CD4-positive, alpha-beta T cell (primary cell): Measurements from ENCODE around the gene TBX4. TPM values are rescaled to one million over a fixed set of nuclear protein-coding genes. Genes with fewer than 3 reads are reported as not detected.
"Not testable (repeated sequence)": the region's sequence is repeated elsewhere in the genome, so short reads cannot be mapped to it uniquely, and the experiment has no call there.

Experiments used
- ATAC-seq: fragments of 200-7000 bp; cut with Tn5 transposase; one replicate; pipeline ENCODE4 v1.10.0; 2022; ENCODE audit warnings: mild to moderate bottlenecking; ENCODE audit not compliant: poor library complexity
- CTCF ChIA-PET: fragments of 350-600 bp; sonication (Branson Sonifier 250); formaldehyde crosslinking; loops from one replicate; lab custom pipeline; 2021; ENCODE audit warnings: antibody characterized with exemption, inconsistent platforms; lab: Charles Lee
- POLR2A ChIA-PET: fragments of 350-600 bp; sonication (Branson Sonifier 250); formaldehyde crosslinking; loops from one replicate; lab custom pipeline; 2021; ENCODE audit warnings: antibody characterized with exemption, inconsistent platforms; lab: Charles Lee
- DNase-seq, 14 experiments: peaks; one replicate each; pipeline ENCODE4 v3.0.0-alpha.2; 2013 to 2020; ENCODE audit warnings: mixed read lengths in 2 of 14
- H3K27ac ChIP-seq, 2 donors: one replicate each; pipeline versions ENCODE4 v1.5.1 to v1.7.0; 2013; ENCODE audit warnings: low read length in 2 of 2, low read depth in 1 of 2, mild to moderate bottlenecking in 1 of 2
- H3K27me3 ChIP-seq, 2 experiments: 1 replicate in 1 of 2; 2 replicates in 1 of 2; pipeline versions ENCODE4 v1.6.1 to v1.7.0; 2013; ENCODE audit warnings: low read length in 2 of 2, control low read depth in 1 of 2, mild to moderate bottlenecking in 1 of 2, moderate library complexity in 1 of 2; ENCODE audit not compliant: insufficient read depth in 2 of 2, control insufficient read depth in 1 of 2
- H3K36me3 ChIP-seq: one replicate; pipeline ENCODE4 v1.6.1; 2013; ENCODE audit warnings: low read length, control low read depth; ENCODE audit not compliant: insufficient read depth
- H3K4me1 ChIP-seq: one replicate; pipeline ENCODE4 v1.6.1; 2013; ENCODE audit warnings: low read length, control low read depth; ENCODE audit not compliant: insufficient read depth
- H3K4me3 ChIP-seq: one replicate; pipeline ENCODE4 v1.5.1; 2013; ENCODE audit warnings: mild to moderate bottlenecking, low read length, moderate library complexity
- H3K9me3 ChIP-seq, 2 experiments: 1 replicate in 1 of 2; 2 replicates in 1 of 2; pipeline versions ENCODE4 v1.6.1 to v1.7.0; 2013; ENCODE audit warnings: low read length in 2 of 2, mild to moderate bottlenecking in 2 of 2, control low read depth in 1 of 2, moderate library complexity in 1 of 2; ENCODE audit not compliant: control insufficient read depth in 1 of 2, insufficient read depth in 1 of 2
- H3K27ac Mint-ChIP-seq: one replicate; pipeline ENCODE4 v1.8.0; 2020; ENCODE audit warnings: mixed read lengths
- H3K27me3 Mint-ChIP-seq: one replicate; pipeline ENCODE4 v1.8.0; 2021; ENCODE audit warnings: mixed read lengths
- H3K36me3 Mint-ChIP-seq: one replicate; pipeline ENCODE4 v1.8.0; 2021; ENCODE audit warnings: low read depth, mixed read lengths
- H3K4me1 Mint-ChIP-seq: one replicate; pipeline ENCODE4 v1.8.0; 2021; ENCODE audit warnings: low read depth, mixed read lengths
- H3K4me3 Mint-ChIP-seq: one replicate; pipeline ENCODE4 v1.8.0; 2020; ENCODE audit warnings: mild to moderate bottlenecking, mixed read lengths
- H3K9me3 Mint-ChIP-seq: one replicate; pipeline ENCODE4 v1.8.0; 2020; ENCODE audit warnings: mixed read lengths
- CTCF ChIP-seq: fragments of 200-600 bp; IDR thresholded peaks from one replicate; pipeline ENCODE4 v1.8.0; 2022; ENCODE audit warnings: antibody characterized with exemption, mild to moderate bottlenecking
- intact Hi-C, 2 experiments: fragments of 100-400 bp; cut with DNase I in 1 of 2; cut with micrococcal nuclease in 1 of 2; formaldehyde crosslinking; loops; one replicate each; pipeline versions ENCODE4 v1.15.1 to v1.9.0; 2023 to 2025; cut with DNase I, micrococcal nuclease
- total RNA-seq, 174 experiments: library from RNA in 2 of 174; stranded (reverse) in 2 of 174; gene quantifications; one replicate each; pipeline ENCODE4 v1.2.3 and lab custom pipeline; 2021 to 2026

The TBX4 gene
- total RNA-seq, 2 experiments from 2014 or later, result not detected

DNA sequence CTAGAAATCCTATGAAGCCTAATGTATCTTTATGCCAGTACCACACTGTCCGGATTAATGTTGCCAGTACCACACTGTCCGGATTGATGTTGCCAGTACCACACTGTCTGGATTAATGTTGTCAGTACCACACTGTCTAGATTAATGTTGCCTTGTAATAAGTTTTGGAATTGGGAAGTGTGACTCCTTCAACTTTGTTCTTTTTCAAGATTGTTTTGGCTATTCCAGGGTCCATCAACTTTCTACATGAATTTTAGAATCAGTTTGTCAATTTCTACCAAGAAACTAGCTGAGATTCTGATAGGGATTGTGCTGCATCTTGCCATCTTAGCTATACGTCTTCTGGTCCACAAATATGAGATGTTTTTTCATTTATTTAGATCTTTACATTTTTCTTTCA, 68.7 kb downstream of the TBX4 start:
- Histone ChIP-seq H3K27me3 (peaks cover 0 to 24% of the 10 kb centered on the region in 2 experiments), H3K4me1 (no peaks in the 10 kb centered on the region), H3K4me3 (no peak overlapping the region), H3K9me3 (no peaks in the 10 kb centered on the region), H3K36me3 (no peaks in the 10 kb centered on the region), H3K27ac (no peak overlapping the region)
- H3K9me3 Mint-ChIP-seq, result no peaks in the 10 kb centered on the region
- H3K4me3 Mint-ChIP-seq, result no peak overlapping the region
- no peak for ATAC-seq
- H3K4me1 Mint-ChIP-seq, result no peaks in the 10 kb centered on the region
- POLR2A ChIA-PET, result no interaction called here
- CTCF ChIA-PET, result no interaction called here
- DNase-seq, result no peak
- H3K27ac Mint-ChIP-seq, result no peak overlapping the region
- no peaks in the 10 kb centered on the region for H3K36me3 Mint-ChIP-seq
- no peak for TF ChIP-seq CTCF
- peaks cover 44% of the 10 kb centered on the region for H3K27me3 Mint-ChIP-seq
- intact Hi-C loops, result no loop called here

GRCh38 chr17:61522088-61522487, 69.9 kb downstream of the TBX4 start:
- no peak overlapping the region for H3K4me3 ChIP-seq
- DNase-seq (no peak), ATAC-seq (no peak)
- H3K27ac ChIP-seq, result no peak overlapping the region
- TF ChIP-seq CTCF, result no peak
- H3K36me3 ChIP-seq, result no peaks in the 10 kb centered on the region
- CTCF ChIA-PET, result no interaction called here
- Mint-ChIP-seq H3K4me3 (no peak overlapping the region), H3K4me1 (no peaks in the 10 kb centered on the region), H3K27me3 (peaks cover 51% of the 10 kb centered on the region), H3K9me3 (no peaks in the 10 kb centered on the region), H3K36me3 (no peaks in the 10 kb centered on the region), H3K27ac (no peak overlapping the region)
- no peaks in the 10 kb centered on the region for H3K9me3 ChIP-seq
- POLR2A ChIA-PET, result no interaction called here
- no peaks in the 10 kb centered on the region for H3K4me1 ChIP-seq
- intact Hi-C loops, result no loop called here
- H3K27me3 ChIP-seq, result peaks cover 4 to 29% of the 10 kb centered on the region in 2 experiments

GRCh38 chr17:61524319-61524718, 72.1 kb downstream of the TBX4 start:
- peaks cover 4 to 29% of the 10 kb centered on the region in 2 experiments for H3K27me3 ChIP-seq
- no peaks in the 10 kb centered on the region for H3K9me3 ChIP-seq
- no peaks in the 10 kb centered on the region for H3K36me3 ChIP-seq
- DNase-seq, result no peak
- no peak for TF ChIP-seq CTCF
- Mint-ChIP-seq H3K27me3 (peaks cover 44% of the 10 kb centered on the region), H3K4me1 (no peaks in the 10 kb centered on the region), H3K36me3 (no peaks in the 10 kb centered on the region), H3K27ac (no peak overlapping the region), H3K4me3 (no peak overlapping the region), H3K9me3 (no peaks in the 10 kb centered on the region)
- intact Hi-C loops, result no loop called here
- H3K27ac ChIP-seq, result no peak overlapping the region
- no peak overlapping the region for H3K4me3 ChIP-seq
- POLR2A ChIA-PET, result no interaction called here
- no peak for ATAC-seq
- no peaks in the 10 kb centered on the region for H3K4me1 ChIP-seq
- CTCF ChIA-PET, result no interaction called here

DNA sequence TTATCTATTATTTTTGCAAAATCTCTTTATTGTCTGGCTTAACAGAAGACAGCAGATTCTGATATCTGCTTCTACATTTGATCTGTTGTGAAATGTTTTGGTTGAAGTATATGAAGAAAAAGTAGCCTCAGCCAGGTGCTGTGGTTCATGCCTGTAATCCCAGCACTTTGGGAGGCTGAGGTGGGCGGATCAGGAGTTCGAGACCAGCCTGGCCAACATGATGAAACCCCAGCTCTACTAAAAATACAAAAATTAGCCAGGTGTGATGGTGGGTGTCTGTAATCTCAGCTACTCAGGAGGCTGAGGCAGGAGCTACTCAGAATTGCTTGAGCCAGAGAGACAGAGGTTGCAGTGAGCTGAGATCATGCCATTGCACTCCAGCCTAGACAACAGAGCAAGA, 75.2 kb downstream of the TBX4 start:
- CTCF ChIA-PET, intact Hi-C loops: not testable (repeated sequence)

More for the DNA sequence above, 75.2 kb downstream of the TBX4 start:
- peaks cover 4 to 28% of the 10 kb centered on the region in 2 experiments for H3K27me3 ChIP-seq
- H3K4me3 ChIP-seq, H3K4me1 Mint-ChIP-seq, H3K36me3 ChIP-seq, DNase-seq, H3K4me3 Mint-ChIP-seq, H3K27ac ChIP-seq, POLR2A ChIA-PET, H3K9me3 Mint-ChIP-seq, H3K9me3 ChIP-seq, H3K27ac Mint-ChIP-seq, H3K36me3 Mint-ChIP-seq, ATAC-seq, H3K4me1 ChIP-seq: not testable (repeated sequence)
- peaks cover 49% of the 10 kb centered on the region for H3K27me3 Mint-ChIP-seq
